ENCODE results near the gene TIPARP. TPM values are rescaled to one million over a fixed set of nuclear protein-coding genes. Genes with fewer than 3 reads are reported as not detected.

Gene TIPARP
- total and polyA plus RNA-seq, 2 experiments from 2014 or later = 4.5 to 6.9 TPM

- TF ChIP-seq, protein P1, sequence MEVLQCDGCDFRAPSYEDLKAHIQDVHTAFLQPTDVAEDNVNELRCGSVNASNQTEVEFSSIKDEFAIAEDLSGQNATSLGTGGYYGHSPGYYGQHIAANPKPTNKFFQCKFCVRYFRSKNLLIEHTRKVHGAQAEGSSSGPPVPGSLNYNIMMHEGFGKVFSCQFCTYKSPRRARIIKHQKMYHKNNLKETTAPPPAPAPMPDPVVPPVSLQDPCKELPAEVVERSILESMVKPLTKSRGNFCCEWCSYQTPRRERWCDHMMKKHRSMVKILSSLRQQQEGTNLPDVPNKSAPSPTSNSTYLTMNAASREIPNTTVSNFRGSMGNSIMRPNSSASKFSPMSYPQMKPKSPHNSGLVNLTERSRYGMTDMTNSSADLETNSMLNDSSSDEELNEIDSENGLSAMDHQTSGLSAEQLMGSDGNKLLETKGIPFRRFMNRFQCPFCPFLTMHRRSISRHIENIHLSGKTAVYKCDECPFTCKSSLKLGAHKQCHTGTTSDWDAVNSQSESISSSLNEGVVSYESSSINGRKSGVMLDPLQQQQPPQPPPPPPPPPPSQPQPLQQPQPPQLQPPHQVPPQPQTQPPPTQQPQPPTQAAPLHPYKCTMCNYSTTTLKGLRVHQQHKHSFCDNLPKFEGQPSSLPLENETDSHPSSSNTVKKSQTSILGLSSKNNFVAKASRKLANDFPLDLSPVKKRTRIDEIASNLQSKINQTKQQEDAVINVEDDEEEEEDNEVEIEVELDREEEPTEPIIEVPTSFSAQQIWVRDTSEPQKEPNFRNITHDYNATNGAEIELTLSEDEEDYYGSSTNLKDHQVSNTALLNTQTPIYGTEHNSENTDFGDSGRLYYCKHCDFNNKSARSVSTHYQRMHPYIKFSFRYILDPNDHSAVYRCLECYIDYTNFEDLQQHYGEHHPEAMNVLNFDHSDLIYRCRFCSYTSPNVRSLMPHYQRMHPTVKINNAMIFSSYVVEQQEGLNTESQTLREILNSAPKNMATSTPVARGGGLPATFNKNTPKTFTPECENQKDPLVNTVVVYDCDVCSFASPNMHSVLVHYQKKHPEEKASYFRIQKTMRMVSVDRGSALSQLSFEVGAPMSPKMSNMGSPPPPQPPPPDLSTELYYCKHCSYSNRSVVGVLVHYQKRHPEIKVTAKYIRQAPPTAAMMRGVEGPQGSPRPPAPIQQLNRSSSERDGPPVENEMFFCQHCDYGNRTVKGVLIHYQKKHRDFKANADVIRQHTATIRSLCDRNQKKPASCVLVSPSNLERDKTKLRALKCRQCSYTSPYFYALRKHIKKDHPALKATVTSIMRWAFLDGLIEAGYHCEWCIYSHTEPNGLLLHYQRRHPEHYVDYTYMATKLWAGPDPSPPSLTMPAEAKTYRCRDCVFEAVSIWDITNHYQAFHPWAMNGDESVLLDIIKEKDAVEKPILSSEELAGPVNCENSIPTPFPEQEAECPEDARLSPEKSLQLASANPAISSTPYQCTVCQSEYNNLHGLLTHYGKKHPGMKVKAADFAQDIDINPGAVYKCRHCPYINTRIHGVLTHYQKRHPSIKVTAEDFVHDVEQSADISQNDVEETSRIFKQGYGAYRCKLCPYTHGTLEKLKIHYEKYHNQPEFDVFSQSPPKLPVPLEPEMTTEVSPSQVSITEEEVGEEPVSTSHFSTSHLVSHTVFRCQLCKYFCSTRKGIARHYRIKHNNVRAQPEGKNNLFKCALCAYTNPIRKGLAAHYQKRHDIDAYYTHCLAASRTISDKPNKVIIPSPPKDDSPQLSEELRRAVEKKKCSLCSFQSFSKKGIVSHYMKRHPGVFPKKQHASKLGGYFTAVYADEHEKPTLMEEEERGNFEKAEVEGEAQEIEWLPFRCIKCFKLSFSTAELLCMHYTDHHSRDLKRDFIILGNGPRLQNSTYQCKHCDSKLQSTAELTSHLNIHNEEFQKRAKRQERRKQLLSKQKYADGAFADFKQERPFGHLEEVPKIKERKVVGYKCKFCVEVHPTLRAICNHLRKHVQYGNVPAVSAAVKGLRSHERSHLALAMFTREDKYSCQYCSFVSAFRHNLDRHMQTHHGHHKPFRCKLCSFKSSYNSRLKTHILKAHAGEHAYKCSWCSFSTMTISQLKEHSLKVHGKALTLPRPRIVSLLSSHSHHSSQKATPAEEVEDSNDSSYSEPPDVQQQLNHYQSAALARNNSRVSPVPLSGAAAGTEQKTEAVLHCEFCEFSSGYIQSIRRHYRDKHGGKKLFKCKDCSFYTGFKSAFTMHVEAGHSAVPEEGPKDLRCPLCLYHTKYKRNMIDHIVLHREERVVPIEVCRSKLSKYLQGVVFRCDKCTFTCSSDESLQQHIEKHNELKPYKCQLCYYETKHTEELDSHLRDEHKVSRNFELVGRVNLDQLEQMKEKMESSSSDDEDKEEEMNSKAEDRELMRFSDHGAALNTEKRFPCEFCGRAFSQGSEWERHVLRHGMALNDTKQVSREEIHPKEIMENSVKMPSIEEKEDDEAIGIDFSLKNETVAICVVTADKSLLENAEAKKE (CRISPR knock-in tag; IDR thresholded peaks at IDR 0.05) = no peak
- TF ChIP-seq CREB1 (CRISPR knock-in tag; IDR thresholded peaks at IDR 0.05; ENCODE audit: low read depth) (no peak), JUNB (IDR thresholded peaks at IDR 0.05; ENCODE audit: unreplicated experiment) (no peak), ZNF114 (CRISPR knock-in tag; IDR thresholded peaks at IDR 0.05) (no peak), ZNF331 (CRISPR knock-in tag; IDR thresholded peaks at IDR 0.05; ENCODE audit: low read depth) (no peak), STAT1 (IDR thresholded peaks at IDR 0.05; ENCODE audit: unreplicated experiment) (no peak), EZH2 (IDR thresholded peaks at IDR 0.05; ENCODE audit: low read depth, unreplicated experiment) (no peak), POLR2AphosphoS5 (IDR thresholded peaks at IDR 0.05; ENCODE audit: low read depth) (no peak), CTCF (conservative IDR thresholded peaks at IDR 0.05; ENCODE audit: low read depth in 2 of 2) (no peak)
Observed at GRCh38 chr3:156654834-156655233, 19.6 kb upstream of the TIPARP start (continued).

Data from GM23338 (cell line).